Stomach (tissue), 9 donors: ENCODE measurements around the gene MRPL1. TPM values are rescaled to one million over a fixed set of nuclear protein-coding genes. Genes with fewer than 3 reads are reported as not detected.
"Not testable (repeated sequence)": the region's sequence is repeated elsewhere in the genome, so short reads cannot be mapped to it uniquely, and the experiment has no call there.

Source experiments
- DNase-seq, 2 donors: peaks; one replicate each; pipeline versions ENCODE4 v3.0.0 to v3.0.0-alpha.2; 2013 to 2019
- H3K27ac ChIP-seq, 5 donors: fragments of 200-600 bp in 4 of 5; sonication (generic) in 4 of 5; one replicate each; pipeline ENCODE4 v1.5.1; 2013 to 2019; ENCODE audit warnings: mild to moderate bottlenecking in 1 of 5, moderate library complexity in 1 of 5
- H3K27me3 ChIP-seq, 3 donors: fragments of 200-600 bp; sonication (generic); one replicate each; pipeline ENCODE4 v1.5.1; 2017 to 2019; ENCODE audit warnings: mixed run types in 1 of 3
- H3K36me3 ChIP-seq, 4 donors: fragments of 200-600 bp; sonication (generic); 1 replicate in 3 of 4; 2 replicates in 1 of 4; pipeline ENCODE4 v1.5.1; 2016 to 2019
- H3K4me1 ChIP-seq, 4 donors: fragments of 200-600 bp; sonication (generic); one replicate each; pipeline ENCODE4 v1.5.1; 2016 to 2019
- H3K4me3 ChIP-seq, 4 donors: fragments of 200-600 bp; sonication (generic) in 3 of 4; one replicate each; pipeline ENCODE4 v1.5.1; 2016 to 2019; ENCODE audit warnings: mild to moderate bottlenecking in 1 of 4
- H3K9me3 ChIP-seq, 4 donors: fragments of 200-600 bp; sonication (generic); one replicate each; pipeline ENCODE4 v1.5.1; 2016 to 2019
- CTCF ChIP-seq, 7 experiments: fragments of 450-650 bp in 4 of 7; fragments of 200-600 bp in 3 of 7; sonication (generic) in 3 of 7; IDR thresholded peaks; one replicate each; pipeline ENCODE4 v1.5.1; 2016 to 2019; ENCODE audit warnings: antibody characterized with exemption in 7 of 7, control low read depth in 2 of 7, mild to moderate bottlenecking in 1 of 7
- EP300 ChIP-seq: sonication (generic); formaldehyde crosslinking; IDR thresholded peaks from one replicate; pipeline ENCODE4 v1.6.1; 2017; ENCODE audit warnings: antibody characterized with exemption
- POLR2A ChIP-seq, 4 donors: fragments of 450-650 bp; IDR thresholded peaks; one replicate each; pipeline ENCODE4 v1.6.1; 2016; ENCODE audit warnings: antibody characterized with exemption in 4 of 4, control low read depth in 2 of 4, mild to moderate bottlenecking in 1 of 4, moderate library complexity in 1 of 4
- POLR2AphosphoS5 ChIP-seq, 3 donors: sonication (generic); formaldehyde crosslinking; IDR thresholded peaks; one replicate each; pipeline ENCODE4 v1.6.1; 2016; ENCODE audit warnings: antibody characterized with exemption in 3 of 3
- WGBS, 5 donors: extraction: QIAGEN DNeasy Blood & Tissue Kit in 3 of 5; methylation state at CpG; one replicate each; pipeline versions ENCODE4 v1.1.5 to v1.1.7; 2013 to 2018; 5-methylcytosine and 5-hydroxymethylcytosine counted together
- intact Hi-C: fragments of 100-400 bp; cut with DNase I; formaldehyde crosslinking; loops from one replicate; pipeline ENCODE4 v1.15.1; 2023; ENCODE audit warnings: low total_unique reads
- polyA plus RNA-seq, 3 donors: library from polyadenylated mRNA; stranded (reverse); fragments of 200-250 nt; gene quantifications; one replicate each; pipeline ENCODE4 v1.2.3, GENCODE V29; 2013
- total RNA-seq, 5 donors: library from RNA; depleted of rRNA; stranded (reverse); fragments of >200 nt; gene quantifications; one replicate each; pipeline versions ENCODE4 v1.1.0 to v1.2.3, GENCODE V29; 2014 to 2016
- donor health status: healthy with polysubstance abuse.
- donor health status: Bipolar disorder and iron deficiency.
- donor health status: healthy.

Gene MRPL1
- total and polyA plus RNA-seq, 8 donors, result 1.8 to 133 (median 36.9) TPM

DNA sequence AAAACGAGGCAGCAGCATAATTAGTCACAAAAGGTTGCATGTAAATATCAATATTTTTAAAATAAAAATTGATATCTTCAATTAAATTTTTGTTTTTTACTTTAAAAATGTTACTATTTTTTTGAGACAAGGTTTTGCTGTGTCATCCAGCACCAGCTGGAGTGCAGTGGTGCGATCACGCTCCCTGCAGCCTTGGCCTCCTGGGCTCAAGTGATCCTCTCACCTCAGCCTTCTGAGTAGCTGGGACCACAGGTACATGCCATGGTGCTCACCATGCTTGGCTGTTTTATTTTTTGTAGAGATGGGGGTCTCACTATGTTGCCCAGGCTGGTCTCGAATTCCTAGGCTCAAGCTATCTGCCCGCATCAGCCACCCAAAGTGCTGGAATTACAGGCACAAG is 97.7 kb downstream of the MRPL1 start:
- Histone ChIP-seq H3K4me1 (no peaks in the 10 kb centered on the region), H3K27me3 (no peaks in the 10 kb centered on the region), H3K4me3 (no peak overlapping the region), H3K36me3 (no peaks in the 10 kb centered on the region), H3K27ac (no peak overlapping the region), H3K9me3 (no peaks in the 10 kb centered on the region)
- intact Hi-C loops, result no loop called here
- DNase-seq, result no peak
- WGBS, 5 donors, result 74 to 87% (median 82%) methylated on average over 5 of the region's 5 CpGs
- TF ChIP-seq POLR2AphosphoS5 (IDR thresholded peaks at IDR 0.05) (no peak), POLR2A (IDR thresholded peaks at IDR 0.05) (no peak), CTCF (IDR thresholded peaks at IDR 0.05) (no peak), EP300 (no peak)

GRCh38 chr4:77963004-77963403 is 100.4 kb downstream of the MRPL1 start:
- 74 to 88% (median 78%) methylated on average over 2 of the region's 2 CpGs for WGBS, 5 donors
- no peak for DNase-seq
- intact Hi-C loops, result no loop called here
- TF ChIP-seq EP300, result no peak
- TF ChIP-seq POLR2A (IDR thresholded peaks at IDR 0.05), result no peak
- TF ChIP-seq CTCF (IDR thresholded peaks at IDR 0.05), result no peak
- no peak for TF ChIP-seq POLR2AphosphoS5 (IDR thresholded peaks at IDR 0.05)
- Histone ChIP-seq H3K27me3 (no peaks in the 10 kb centered on the region), H3K36me3 (no peaks in the 10 kb centered on the region), H3K27ac (no peak overlapping the region), H3K9me3 (peaks cover 0 to under 1% (median under 1%) of the 10 kb centered on the region in 4 donors), H3K4me1 (no peaks in the 10 kb centered on the region), H3K4me3 (no peak overlapping the region)

GRCh38 chr4:77973657-77974056 is 111.0 kb downstream of the MRPL1 start:
- DNase-seq, H3K4me3 ChIP-seq, intact Hi-C loops, H3K36me3 ChIP-seq, H3K27me3 ChIP-seq, H3K27ac ChIP-seq, H3K9me3 ChIP-seq, H3K4me1 ChIP-seq: not testable (repeated sequence)
- 86 to 98% (median 95%) methylated on average over 1 of the region's 1 CpG for WGBS, 5 donors

DNA sequence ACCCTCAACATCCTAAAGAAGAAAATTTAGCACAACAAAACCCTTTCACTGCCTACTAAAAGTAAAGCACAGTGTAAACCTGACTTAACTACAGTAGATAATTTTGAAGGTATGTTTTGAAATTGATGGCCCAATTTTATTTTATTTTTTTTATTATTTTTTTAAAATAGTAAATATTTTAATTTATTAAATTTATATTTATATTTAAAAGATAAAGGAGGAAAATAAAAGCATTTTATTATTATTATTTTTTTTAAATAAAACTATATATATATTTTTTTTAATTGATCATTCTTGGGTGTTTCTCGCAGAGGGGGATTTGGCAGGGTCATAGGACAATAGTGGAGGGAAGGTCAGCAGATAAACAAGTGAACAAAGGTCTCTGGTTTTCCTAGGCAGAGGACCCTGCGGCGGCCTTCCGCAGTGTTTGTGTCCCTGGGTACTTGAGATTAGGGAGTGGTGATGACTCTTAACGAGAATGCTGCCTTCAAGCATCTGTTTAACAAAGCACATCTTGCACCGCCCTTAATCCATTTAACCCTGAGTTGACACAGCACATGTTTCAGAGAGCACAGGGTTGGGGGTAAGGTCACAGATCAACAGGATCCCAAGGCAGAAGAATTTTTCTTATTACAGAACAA is 120.4 kb downstream of the MRPL1 start:
- H3K4me3 ChIP-seq, H3K4me1 ChIP-seq, H3K27me3 ChIP-seq, H3K27ac ChIP-seq, H3K36me3 ChIP-seq, H3K9me3 ChIP-seq, DNase-seq, intact Hi-C loops: not testable (repeated sequence)
- WGBS, 5 donors, result 61 to 80% (median 70%) methylated on average over 5 to 6 of the region's 6 CpGs

DNA sequence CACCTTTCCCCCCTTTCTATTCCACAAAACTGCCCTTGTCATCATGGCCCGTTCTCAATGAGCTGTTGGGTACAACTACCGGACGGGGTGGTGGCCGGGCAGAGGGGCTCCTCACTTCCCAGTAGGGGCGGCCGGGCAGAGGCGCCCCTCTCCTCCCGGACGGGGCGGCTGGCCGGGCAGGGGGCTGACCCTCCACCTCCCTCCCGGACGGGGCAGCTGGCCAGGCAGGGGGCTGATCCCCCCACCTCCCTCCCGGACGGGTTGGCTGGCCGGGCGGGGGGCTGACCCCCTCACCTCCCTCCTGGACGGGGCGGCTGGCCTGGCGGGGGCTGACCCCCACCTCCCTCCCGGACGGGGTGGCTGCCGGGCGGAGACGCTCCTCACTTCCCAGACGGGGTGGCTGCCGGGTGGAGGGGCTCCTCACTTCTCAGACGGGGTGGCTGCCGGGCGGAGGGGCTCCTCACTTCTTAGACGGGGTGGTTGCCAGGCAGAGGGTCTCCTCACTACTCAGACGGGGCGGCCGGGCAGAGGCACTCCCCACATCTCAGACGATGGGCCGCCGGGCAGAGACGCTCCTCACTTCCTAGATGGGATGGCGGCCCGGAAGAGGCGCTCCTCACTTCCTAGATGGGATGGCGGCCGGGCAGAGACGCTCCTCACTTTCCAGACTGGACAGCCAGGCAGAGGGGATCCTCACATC is 121.1 kb downstream of the MRPL1 start:
- H3K27ac ChIP-seq, intact Hi-C loops, H3K4me3 ChIP-seq, H3K27me3 ChIP-seq, H3K9me3 ChIP-seq, H3K4me1 ChIP-seq, DNase-seq, H3K36me3 ChIP-seq: not testable (repeated sequence)
- WGBS, 5 donors, result 94 to 96% (median 95%) methylated on average over 14 to 36 of the region's 44 CpGs

GRCh38 chr4:77989968-77990367 is 127.3 kb downstream of the MRPL1 start:
- no peak for TF ChIP-seq EP300
- TF ChIP-seq POLR2A (IDR thresholded peaks at IDR 0.05), result no peak
- TF ChIP-seq CTCF (IDR thresholded peaks at IDR 0.05), result no peak
- no peak for TF ChIP-seq POLR2AphosphoS5 (IDR thresholded peaks at IDR 0.05)
- intact Hi-C loops, result no loop called here
- H3K9me3 ChIP-seq, result no peaks in the 10 kb centered on the region
- no peaks in the 10 kb centered on the region for H3K27me3 ChIP-seq
- H3K4me3 ChIP-seq, result no peak overlapping the region
- no peaks in the 10 kb centered on the region for H3K36me3 ChIP-seq
- no peak for DNase-seq
- no peak overlapping the region for H3K27ac ChIP-seq
- no peaks in the 10 kb centered on the region for H3K4me1 ChIP-seq
